Gastrocnemius medialis (tissue), 4 donors: Measurements from ENCODE around the gene SEPHS2.

Experiments used
- CTCF ChIP-seq, 5 experiments: fragments of 450-650 bp in 3 of 5; fragments of 200-600 bp in 2 of 5; sonication (generic) in 2 of 5; IDR thresholded peaks in 4 of 5; conservative IDR thresholded peaks in 1 of 5; 1 replicate in 4 of 5; 2 replicates in 1 of 5; pipeline ENCODE4 v1.5.1; 2016 to 2019; ENCODE audit warnings: antibody characterized with exemption in 5 of 5, mild to moderate bottlenecking in 3 of 5, moderate library complexity in 3 of 5
- POLR2A ChIP-seq, 2 donors: fragments of 450-650 bp; IDR thresholded peaks; one replicate each; pipeline ENCODE4 v1.6.1; 2017; ENCODE audit warnings: antibody characterized with exemption in 2 of 2, mild to moderate bottlenecking in 2 of 2, moderate library complexity in 2 of 2

- TF ChIP-seq CTCF (IDR thresholded peaks at IDR 0.05 in 4 of 5, conservative IDR thresholded peaks at IDR 0.05 in 1 of 5) = no peak
- peak; percentile 83 to 85 for TF ChIP-seq POLR2A (IDR thresholded peaks at IDR 0.05)
Observed at GRCh38 chr16:30407102-30407803, 38.4 kb downstream of the SEPHS2 start, which contains the start of gene ZNF771.
